ENCODE data around the gene EMP3.
"Not testable (repeated sequence)": the region's sequence is repeated elsewhere in the genome, so short reads cannot be mapped to it uniquely, and the experiment has no call there.

Gene EMP3

GRCh38 chr19:48308631-48309586 lies 16.4 kb upstream of the EMP3 start:
- peaks cover 23% of the 10 kb centered on the region for H3K4me1 ChIP-seq (ENCODE audit: insufficient read depth, low read length)
- H3K4me3 ChIP-seq (ENCODE audit: low read depth in 1 of 2, low read length in 2 of 2): peak overlapping the region in 1 of 2 experiments; percentile 25; a peak in 1 of 4 replicates
- H3K79me2 ChIP-seq (ENCODE audit: insufficient read depth, low read length): no peaks in the 10 kb centered on the region
- H3K27me3 ChIP-seq (ENCODE audit: insufficient read depth, low read length, poor library complexity): no peaks in the 10 kb centered on the region
- DNase-seq (peak; percentile 96), ATAC-seq (ENCODE audit: insufficient read depth, low read depth) (peak; percentile 94)
- peak overlapping the region; percentile 54 for H3K4me2 ChIP-seq (ENCODE audit: insufficient read depth, low read length)
- no peaks in the 10 kb centered on the region for H4K20me1 ChIP-seq (ENCODE audit: insufficient read depth, low read length)
- no peaks in the 10 kb centered on the region for H3K9me3 ChIP-seq (ENCODE audit: insufficient read depth, low read length, severe bottlenecking)
- TF ChIP-seq, protein P1, sequence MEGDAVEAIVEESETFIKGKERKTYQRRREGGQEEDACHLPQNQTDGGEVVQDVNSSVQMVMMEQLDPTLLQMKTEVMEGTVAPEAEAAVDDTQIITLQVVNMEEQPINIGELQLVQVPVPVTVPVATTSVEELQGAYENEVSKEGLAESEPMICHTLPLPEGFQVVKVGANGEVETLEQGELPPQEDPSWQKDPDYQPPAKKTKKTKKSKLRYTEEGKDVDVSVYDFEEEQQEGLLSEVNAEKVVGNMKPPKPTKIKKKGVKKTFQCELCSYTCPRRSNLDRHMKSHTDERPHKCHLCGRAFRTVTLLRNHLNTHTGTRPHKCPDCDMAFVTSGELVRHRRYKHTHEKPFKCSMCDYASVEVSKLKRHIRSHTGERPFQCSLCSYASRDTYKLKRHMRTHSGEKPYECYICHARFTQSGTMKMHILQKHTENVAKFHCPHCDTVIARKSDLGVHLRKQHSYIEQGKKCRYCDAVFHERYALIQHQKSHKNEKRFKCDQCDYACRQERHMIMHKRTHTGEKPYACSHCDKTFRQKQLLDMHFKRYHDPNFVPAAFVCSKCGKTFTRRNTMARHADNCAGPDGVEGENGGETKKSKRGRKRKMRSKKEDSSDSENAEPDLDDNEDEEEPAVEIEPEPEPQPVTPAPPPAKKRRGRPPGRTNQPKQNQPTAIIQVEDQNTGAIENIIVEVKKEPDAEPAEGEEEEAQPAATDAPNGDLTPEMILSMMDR (IDR thresholded peaks at IDR 0.05; ENCODE audit: borderline replicate concordance, extremely low read depth, low read length, poor library complexity, severe bottlenecking): peak; percentile 35
- no peak for TF ChIP-seq EZH2 (IDR thresholded peaks at IDR 0.05; ENCODE audit: borderline replicate concordance, low read depth, low read length, severe bottlenecking)
- H2AFZ ChIP-seq (ENCODE audit: low read depth, low read length): peak overlapping the region; percentile 55
- H3K27ac ChIP-seq (ENCODE audit: low read length): peak overlapping the region; percentile 91
- H3K9ac ChIP-seq (ENCODE audit: low read depth, low read length): peak overlapping the region; percentile 46
- no peaks in the 10 kb centered on the region for H3K36me3 ChIP-seq (ENCODE audit: insufficient read depth, low read length)

DNA sequence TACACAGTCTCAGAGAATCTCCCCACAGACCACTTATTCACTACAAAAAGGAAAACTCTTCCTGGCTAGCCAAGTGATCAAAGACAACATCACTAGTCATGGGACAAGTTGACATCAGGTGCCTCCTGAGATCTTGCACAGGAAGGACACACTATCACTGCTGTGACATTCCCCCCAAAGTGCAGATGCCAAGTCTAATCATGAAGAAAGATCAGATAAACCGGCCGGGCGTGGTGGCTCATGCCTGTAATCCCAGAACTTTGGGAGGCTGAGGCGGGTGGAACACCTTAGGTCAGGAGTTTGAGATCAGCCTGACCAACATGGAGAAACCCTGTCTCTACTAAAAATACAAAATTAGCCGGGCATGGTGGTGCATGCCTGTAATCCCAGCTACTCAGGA lies 15.6 kb upstream of the EMP3 start:
- H3K4me3 ChIP-seq (ENCODE audit: low read depth in 1 of 2, low read length in 2 of 2); H3K9me3 ChIP-seq (ENCODE audit: insufficient read depth, low read length, severe bottlenecking); DNase-seq; H3K27me3 ChIP-seq (ENCODE audit: insufficient read depth, low read length, poor library complexity); ATAC-seq (ENCODE audit: insufficient read depth, low read depth); H3K79me2 ChIP-seq (ENCODE audit: insufficient read depth, low read length); H3K4me2 ChIP-seq (ENCODE audit: insufficient read depth, low read length); H4K20me1 ChIP-seq (ENCODE audit: insufficient read depth, low read length); H3K36me3 ChIP-seq (ENCODE audit: insufficient read depth, low read length): not testable (repeated sequence)
- Histone ChIP-seq H2AFZ (ENCODE audit: low read depth, low read length) (0 out of 2 replicates have a peak overlapping the region, but pooled peaks have one; percentile 55), H3K4me1 (ENCODE audit: insufficient read depth, low read length) (peaks cover 23% of the 10 kb centered on the region), H3K9ac (ENCODE audit: low read depth, low read length) (peak overlapping the region; percentile 46), H3K27ac (ENCODE audit: low read length) (peak overlapping the region; percentile 91)

DNA sequence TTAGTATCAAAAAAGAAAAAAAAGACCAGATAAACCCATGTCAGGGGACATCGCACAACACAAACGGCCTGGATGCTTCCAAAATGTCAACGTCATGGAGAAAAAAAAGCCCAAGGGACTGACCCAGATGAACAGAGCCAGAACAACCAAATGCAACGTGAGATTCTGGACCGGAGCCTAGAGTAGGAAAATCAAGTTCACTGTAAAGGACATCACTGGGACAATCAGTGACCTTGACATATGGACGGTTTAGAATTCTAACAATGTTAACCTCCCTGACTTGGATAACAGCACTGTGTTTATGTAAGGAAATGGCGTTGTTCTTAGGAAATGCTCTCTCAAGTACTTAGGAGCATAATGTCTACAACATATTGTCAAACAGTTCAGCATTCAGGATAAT lies 15.1 kb upstream of the EMP3 start:
- H3K4me1 ChIP-seq (ENCODE audit: insufficient read depth, low read length): peaks cover 23% of the 10 kb centered on the region
- TF ChIP-seq, protein P1 (IDR thresholded peaks at IDR 0.05; ENCODE audit: borderline replicate concordance, extremely low read depth, low read length, poor library complexity, severe bottlenecking): no peak
- TF ChIP-seq EZH2 (IDR thresholded peaks at IDR 0.05; ENCODE audit: borderline replicate concordance, low read depth, low read length, severe bottlenecking): no peak
- H3K27ac ChIP-seq (ENCODE audit: low read length): no peak overlapping the region
- DNase-seq (no peak), ATAC-seq (ENCODE audit: insufficient read depth, low read depth) (no peak)
- no peak overlapping the region for H3K9ac ChIP-seq (ENCODE audit: low read depth, low read length)
- H3K36me3 ChIP-seq (ENCODE audit: insufficient read depth, low read length): no peaks in the 10 kb centered on the region
- H3K9me3 ChIP-seq (ENCODE audit: insufficient read depth, low read length, severe bottlenecking): no peaks in the 10 kb centered on the region
- no peak overlapping the region for H3K4me3 ChIP-seq (ENCODE audit: low read depth in 1 of 2, low read length in 2 of 2)
- no peak overlapping the region for H3K4me2 ChIP-seq (ENCODE audit: insufficient read depth, low read length)
- no peak overlapping the region for H2AFZ ChIP-seq (ENCODE audit: low read depth, low read length)
- H3K27me3 ChIP-seq (ENCODE audit: insufficient read depth, low read length, poor library complexity): no peaks in the 10 kb centered on the region
- H4K20me1 ChIP-seq (ENCODE audit: insufficient read depth, low read length): no peaks in the 10 kb centered on the region
- no peaks in the 10 kb centered on the region for H3K79me2 ChIP-seq (ENCODE audit: insufficient read depth, low read length)

- TF ChIP-seq EZH2 (IDR thresholded peaks at IDR 0.05; ENCODE audit: borderline replicate concordance, low read depth, low read length, severe bottlenecking): no peak
- TF ChIP-seq, protein P1 (IDR thresholded peaks at IDR 0.05; ENCODE audit: borderline replicate concordance, extremely low read depth, low read length, poor library complexity, severe bottlenecking): no peak
- H3K4me2 ChIP-seq (ENCODE audit: insufficient read depth, low read length): no peak overlapping the region
- no peak overlapping the region for H3K27ac ChIP-seq (ENCODE audit: low read length)
- H3K9me3 ChIP-seq (ENCODE audit: insufficient read depth, low read length, severe bottlenecking): no peaks in the 10 kb centered on the region
- no peak overlapping the region for H3K9ac ChIP-seq (ENCODE audit: low read depth, low read length)
- no peaks in the 10 kb centered on the region for H3K36me3 ChIP-seq (ENCODE audit: insufficient read depth, low read length)
- no peaks in the 10 kb centered on the region for H3K79me2 ChIP-seq (ENCODE audit: insufficient read depth, low read length)
- no peaks in the 10 kb centered on the region for H3K27me3 ChIP-seq (ENCODE audit: insufficient read depth, low read length, poor library complexity)
- H3K4me3 ChIP-seq (ENCODE audit: low read depth in 1 of 2, low read length in 2 of 2): no peak overlapping the region
- ATAC-seq (ENCODE audit: insufficient read depth, low read depth) (no peak), DNase-seq (no peak)
- no peaks in the 10 kb centered on the region for H4K20me1 ChIP-seq (ENCODE audit: insufficient read depth, low read length)
- peaks cover 23% of the 10 kb centered on the region for H3K4me1 ChIP-seq (ENCODE audit: insufficient read depth, low read length)
- no peak overlapping the region for H2AFZ ChIP-seq (ENCODE audit: low read depth, low read length)
These were observed 14.0 kb upstream of the EMP3 start for GRCh38 chr19:48311384-48311783.
